Neural progenitor cell (in vitro differentiated cells): ENCODE data around the gene FBL. TPM values are rescaled to one million over a fixed set of nuclear protein-coding genes. Genes with fewer than 3 reads are reported as not detected.
A peak's percentile ranks its signal among the peaks of the same experiment; 100 is the strongest.

Experiments used
- DNase-seq: peaks from one replicate; pipeline ENCODE4 v3.0.0-alpha.2; 2016; ENCODE audit warnings: low spot score
- H2AFZ ChIP-seq: fragments of 200-600 bp; sonication (generic); replicated peaks from 2 replicates; pipeline ENCODE4 v1.6.1; 2016; ENCODE audit warnings: antibody characterized with exemption
- H3F3A ChIP-seq: fragments of 200-600 bp; sonication (generic); 2 replicates; pipeline ENCODE4 v1.6.1; 2016; ENCODE audit warnings: antibody characterized with exemption, low read depth
- H3K27ac ChIP-seq: fragments of 200-600 bp; sonication (generic); 2 replicates; pipeline ENCODE4 v1.5.1; 2016; ENCODE audit warnings: mild to moderate bottlenecking
- H3K27me3 ChIP-seq: fragments of 200-600 bp; sonication (generic); 2 replicates; pipeline ENCODE4 v1.6.1; 2016; ENCODE audit warnings: mild to moderate bottlenecking, moderate library complexity
- H3K36me3 ChIP-seq: fragments of 200-600 bp; sonication (generic); 2 replicates; pipeline ENCODE4 v1.5.1; 2016
- H3K4me1 ChIP-seq: fragments of 200-600 bp; sonication (generic); 2 replicates; pipeline ENCODE4 v1.6.1; 2016; ENCODE audit warnings: mixed run types
- H3K4me2 ChIP-seq: fragments of 200-600 bp; sonication (generic); 2 replicates; pipeline ENCODE4 v1.6.1; 2016
- H3K4me3 ChIP-seq: fragments of 200-600 bp; sonication (generic); 2 replicates; pipeline ENCODE4 v1.5.1; 2016
- H3K79me2 ChIP-seq: fragments of 200-600 bp; sonication (generic); 2 replicates; pipeline ENCODE4 v1.6.1; 2016; ENCODE audit warnings: low read depth
- H3K9ac ChIP-seq: fragments of 200-600 bp; sonication (generic); 2 replicates; pipeline ENCODE4 v1.6.1; 2016
- H3K9me3 ChIP-seq: fragments of 200-600 bp; sonication (generic); 2 replicates; pipeline ENCODE4 v1.5.1; 2016; ENCODE audit warnings: low read depth
- H4K20me1 ChIP-seq: fragments of 200-600 bp; sonication (generic); 2 replicates; pipeline ENCODE4 v1.6.1; 2016; ENCODE audit warnings: low read depth
- H3K27ac Mint-ChIP-seq: 3 replicates; pipeline ENCODE4 v1.8.0; 2021; ENCODE audit warnings: mixed read lengths
- H3K27me3 Mint-ChIP-seq: 2 replicates; pipeline ENCODE4 v1.8.0; 2022; ENCODE audit warnings: low read depth, mild to moderate bottlenecking, inconsistent platforms, moderate library complexity, mixed read lengths; ENCODE audit not compliant: insufficient read depth
- H3K36me3 Mint-ChIP-seq: 3 replicates; pipeline ENCODE4 v1.8.0; 2021; ENCODE audit warnings: mixed read lengths
- H3K4me1 Mint-ChIP-seq: 3 replicates; pipeline ENCODE4 v1.8.0; 2021; ENCODE audit warnings: mixed read lengths
- H3K4me3 Mint-ChIP-seq: 3 replicates; pipeline ENCODE4 v1.8.0; 2021; ENCODE audit warnings: mild to moderate bottlenecking, moderate library complexity, mixed read lengths
- H3K9me3 Mint-ChIP-seq: 3 replicates; pipeline ENCODE4 v1.8.0; 2020; ENCODE audit warnings: mixed read lengths
- CTCF ChIP-seq: fragments of 200-600 bp; sonication (generic); IDR thresholded peaks from 2 replicates; pipeline ENCODE4 v1.5.1; 2017; ENCODE audit warnings: antibody characterized with exemption, mild to moderate bottlenecking
- EZH2 ChIP-seq: fragments of 200-600 bp; sonication (generic); IDR thresholded peaks from 2 replicates; pipeline ENCODE4 v1.6.1; 2017; ENCODE audit warnings: antibody characterized with exemption, mild to moderate bottlenecking, moderate library complexity
- EZH2phosphoT487 ChIP-seq: fragments of 200-600 bp; sonication (generic); IDR thresholded peaks from 2 replicates; pipeline ENCODE4 v1.6.1; 2017; ENCODE audit warnings: antibody characterized with exemption
- total RNA-seq: library from RNA; depleted of rRNA; stranded (reverse); fragments of >200 nt; gene quantifications from 2 replicates; pipeline ENCODE4 v1.2.3, GENCODE V29; 2015; ENCODE audit warnings: low replicate concordance

FBL gene
- total RNA-seq, 1 donor from 2014 or later: 428 TPM

GRCh38 chr19:39832341-39833083 is 13.7 kb downstream of the FBL start:
- Histone ChIP-seq H2AFZ (no peak overlapping the region), H3K4me3 (peak overlapping the region; percentile 91), H3K79me2 (peaks cover 33% of the 10 kb centered on the region), H3K9me3 (no peaks in the 10 kb centered on the region), H3K4me1 (peaks cover 6% of the 10 kb centered on the region), H3K4me2 (peak overlapping the region; percentile 79), H3K9ac (peak overlapping the region; percentile 77), H4K20me1 (no peaks in the 10 kb centered on the region), H3K27ac (no peak overlapping the region), H3K36me3 (peaks cover 10% of the 10 kb centered on the region), H3K27me3 (no peaks in the 10 kb centered on the region), H3F3A (peaks cover 22% of the 10 kb centered on the region)
- H3K4me1 Mint-ChIP-seq: peaks cover 23% of the 10 kb centered on the region
- H3K9me3 Mint-ChIP-seq: no peaks in the 10 kb centered on the region
- peak overlapping the region; percentile 99 for H3K27ac Mint-ChIP-seq
- H3K27me3 Mint-ChIP-seq: peaks cover 18% of the 10 kb centered on the region
- H3K36me3 Mint-ChIP-seq: peaks cover 40% of the 10 kb centered on the region
- no peak for DNase-seq
- no peak for TF ChIP-seq CTCF
- TF ChIP-seq EZH2phosphoT487: no peak
- no peak for TF ChIP-seq EZH2
- peak overlapping the region; percentile 95 for H3K4me3 Mint-ChIP-seq

GRCh38 chr19:39831679-39832078 is 14.5 kb downstream of the FBL start:
- no peaks in the 10 kb centered on the region for H3K9me3 Mint-ChIP-seq

GRCh38 chr19:39830847-39831246 is 15.3 kb downstream of the FBL start:
- Histone ChIP-seq H3K9me3 (no peaks in the 10 kb centered on the region), H3K4me3 (no peak overlapping the region), H3K27ac (no peak overlapping the region), H3K79me2 (peaks cover 33% of the 10 kb centered on the region), H3K36me3 (peaks cover 10% of the 10 kb centered on the region), H4K20me1 (no peaks in the 10 kb centered on the region), H3F3A (peaks cover 17% of the 10 kb centered on the region), H3K27me3 (no peaks in the 10 kb centered on the region), H2AFZ (no peak overlapping the region), H3K9ac (no peak overlapping the region), H3K4me1 (peaks cover 6% of the 10 kb centered on the region), H3K4me2 (no peak overlapping the region)
- peak overlapping the region; percentile 66 for H3K4me3 Mint-ChIP-seq
- peaks cover 18% of the 10 kb centered on the region for H3K27me3 Mint-ChIP-seq
- no peak for DNase-seq
- peaks cover 40% of the 10 kb centered on the region for H3K36me3 Mint-ChIP-seq
- peaks cover 23% of the 10 kb centered on the region for H3K4me1 Mint-ChIP-seq
- peak overlapping the region; percentile 4 for H3K27ac Mint-ChIP-seq
- TF ChIP-seq EZH2: no peak
- no peak for TF ChIP-seq EZH2phosphoT487
- TF ChIP-seq CTCF: no peak
- no peaks in the 10 kb centered on the region for H3K9me3 Mint-ChIP-seq

More at GRCh38 chr19:39831679-39832078, 14.5 kb downstream of the FBL start:
- peaks cover 6% of the 10 kb centered on the region for H3K4me1 ChIP-seq
- peaks cover 37% of the 10 kb centered on the region for H3K36me3 Mint-ChIP-seq
- H3K36me3 ChIP-seq: peaks cover 10% of the 10 kb centered on the region
- DNase-seq: no peak
- H3K27ac Mint-ChIP-seq: peak overlapping the region; percentile 99
- no peaks in the 10 kb centered on the region for H4K20me1 ChIP-seq
- peak overlapping the region; percentile 95 for H3K4me3 Mint-ChIP-seq
- H3K4me2 ChIP-seq: peak overlapping the region; percentile 79
- H3K4me3 ChIP-seq: no peak overlapping the region
- peaks cover 22% of the 10 kb centered on the region for H3F3A ChIP-seq
- no peak overlapping the region for H2AFZ ChIP-seq
- H3K27me3 Mint-ChIP-seq: peaks cover 18% of the 10 kb centered on the region
- TF ChIP-seq CTCF: no peak
- no peak for TF ChIP-seq EZH2
- TF ChIP-seq EZH2phosphoT487: no peak
- no peak overlapping the region for H3K9ac ChIP-seq
- no peaks in the 10 kb centered on the region for H3K9me3 ChIP-seq
- peak overlapping the region; percentile 3 for H3K27ac ChIP-seq
- H3K4me1 Mint-ChIP-seq: peaks cover 23% of the 10 kb centered on the region
- H3K27me3 ChIP-seq: no peaks in the 10 kb centered on the region
- peaks cover 33% of the 10 kb centered on the region for H3K79me2 ChIP-seq
